K562 (cell line): ENCODE data around the gene SHE. TPM values are rescaled to one million over a fixed set of nuclear protein-coding genes. Genes with fewer than 3 reads are reported as not detected.
A peak's percentile ranks its signal among the peaks of the same experiment; 100 is the strongest.

Source experiments
- ATF7 ChIP-seq: fragments of 450-650 bp; IDR thresholded peaks from 2 replicates; pipeline ENCODE4 v1.7.1; 2014; ENCODE audit warnings: mild to moderate bottlenecking, moderate library complexity
- CC2D1A ChIP-seq: fragments of 450-650 bp; IDR thresholded peaks from 2 replicates; pipeline ENCODE4 v1.6.1; 2017; ENCODE audit warnings: mild to moderate bottlenecking
- ETV6 ChIP-seq, 3 experiments: fragments of 150-350 bp in 1 of 3; sonication (generic) in 1 of 3; formaldehyde crosslinking in 1 of 3; IDR thresholded peaks; 2 replicates each; pipeline versions ENCODE4 v1.6.1 to v1.8.0; 2014 to 2022; ENCODE audit warnings: borderline replicate concordance in 2 of 3, low read depth in 2 of 3, antibody characterized with exemption in 1 of 3, low read length in 1 of 3, mild to moderate bottlenecking in 1 of 3, missing genetic modification reagents in 1 of 3
- GATA2 ChIP-seq: sonication (generic); formaldehyde crosslinking; IDR thresholded peaks from 2 replicates; pipeline ENCODE4 v1.4.0; 2020; ENCODE audit warnings: mild to moderate bottlenecking, missing genetic modification reagents
- MNT ChIP-seq, 2 experiments: fragments of 450-650 bp; conservative IDR thresholded peaks; 2 replicates each; pipeline ENCODE4 v1.6.1; 2017; ENCODE audit warnings: mild to moderate bottlenecking in 2 of 2, moderate library complexity in 2 of 2
- NFIC ChIP-seq: fragments of 450-650 bp; IDR thresholded peaks from 2 replicates; pipeline ENCODE4 v1.6.1; 2017; ENCODE audit warnings: mild to moderate bottlenecking, inconsistent platforms
- TBL1XR1 ChIP-seq, 2 experiments: IDR thresholded peaks; 2 replicates each; pipeline ENCODE4 v1.6.1; 2012; ENCODE audit warnings: improper control_type of control experiment in 2 of 2, low read length in 2 of 2, mild to moderate bottlenecking in 1 of 2
- ZNF609 ChIP-seq: sonication (generic); formaldehyde crosslinking; IDR thresholded peaks from 2 replicates; pipeline ENCODE4 v1.8.1; 2023; ENCODE audit warnings: missing genetic modification reagents, mild to moderate bottlenecking, borderline replicate concordance
- polyA plus RNA-seq, 8 experiments: library from polyadenylated mRNA; depleted of rRNA in 4 of 8; stranded (reverse) in 5 of 8; unstranded in 3 of 8; fragments of >200 nt; fragmentation: Nextera tagmentation in 2 of 8; fragmentation: Illumina TruSeq in 1 of 8; extraction: Ambion mirVana in 2 of 8; extraction: Trizol in 1 of 8; gene quantifications; 2 replicates each; pipeline versions ENCODE4 v1.2.1 to v1.2.3, GENCODE V29; 2011 to 2014; ENCODE audit warnings: inconsistent platforms in 1 of 8, missing spikeins in 1 of 8
- total RNA-seq, 7 experiments: library from RNA; depleted of rRNA in 6 of 7; stranded (reverse); fragments of >200 nt in 6 of 7; fragmentation: Illumina TruSeq in 2 of 7; extraction: Trizol in 2 of 7; gene quantifications; 2 replicates each; pipeline versions ENCODE4 v1.2.1 to v1.2.3, GENCODE V29; 2011 to 2021; ENCODE audit warnings: low replicate concordance in 1 of 7

The SHE gene
- total and polyA plus RNA-seq, 9 of the 15 experiments (the other 6 are each of a cell fraction or from before 2014, with no cell fraction given): 0.01 to 0.05 TPM; not detected in 7

GRCh38 chr1:154497026-154497806 is 5.0 kb downstream of the SHE start (continued):
- TF ChIP-seq MNT (conservative IDR thresholded peaks at IDR 0.05) (peak in 1 of 2 experiments; percentile 38; a peak in 1 of 4 replicates), GATA2 (CRISPR knock-in tag) (peak; percentile 82), ETV6 (IDR thresholded peaks at IDR 0.05; ENCODE audit: borderline replicate concordance in 1 of 2, low read depth in 2 of 2, low read length in 1 of 2) (peak; percentile 82 to 96; a peak in 3 of 4 replicates), ETV6 (CRISPR knock-in tag; IDR thresholded peaks at IDR 0.05; ENCODE audit: borderline replicate concordance) (no peak), NFIC (peak; percentile 61), TBL1XR1 (IDR thresholded peaks at IDR 0.05; ENCODE audit: low read length in 2 of 2) (peak in 1 of 2 experiments; percentile 65; a peak in 2 of 4 replicates), ATF7 (peak; percentile 15; the same call in 1 of the 2 replicates), ZNF609 (CRISPR knock-in tag) (no peak), CC2D1A (no peak)
